PC-9 (cell line): ENCODE measurements around the gene CDC42EP3. TPM values are rescaled to one million over a fixed set of nuclear protein-coding genes. Genes with fewer than 3 reads are reported as not detected.

Source experiments
- BruUV-seq: library from RNA; stranded (reverse); fragments of 400-500 nt; replicated peaks from 2 replicates; lab custom pipeline; 2021; lab: Mats Ljungman, UMichigan
- CTCF ChIA-PET: fragments of 300-600 bp; sonication (Branson Sonifier 250); formaldehyde crosslinking; loops from one replicate; lab custom pipeline; 2022; ENCODE audit warnings: antibody characterized with exemption; lab: Charles Lee
- POLR2A ChIA-PET: fragments of 300-600 bp; sonication (Branson Sonifier 250); formaldehyde crosslinking; loops from one replicate; lab custom pipeline; 2022; ENCODE audit warnings: antibody characterized with exemption; ENCODE audit not compliant: unreplicated experiment; lab: Charles Lee
- DNase-seq, 2 experiments: peaks; one replicate each; pipeline versions ENCODE4 v3.0.0 to v3.0.0-alpha.2; 2015 to 2022; ENCODE audit warnings: mixed read lengths in 1 of 2
- H2AFZ ChIP-seq: fragments of 200-600 bp; sonication (generic); 2 replicates; pipeline ENCODE4 v1.8.1; 2017; ENCODE audit warnings: antibody characterized with exemption
- H3F3A ChIP-seq: fragments of 200-600 bp; sonication (generic); 2 replicates; pipeline ENCODE4 v1.8.1; 2017; ENCODE audit warnings: antibody characterized with exemption, mild to moderate bottlenecking, low read depth; ENCODE audit not compliant: insufficient read depth
- H3K27ac ChIP-seq: fragments of 200-600 bp; sonication (generic); 2 replicates; pipeline ENCODE4 v1.6.1; 2016; ENCODE audit warnings: mixed run types
- H3K27me3 ChIP-seq: fragments of 200-600 bp; sonication (generic); 2 replicates; pipeline ENCODE4 v1.6.1; 2016; ENCODE audit warnings: low read depth, mixed run types; ENCODE audit not compliant: insufficient read depth
- H3K36me3 ChIP-seq: fragments of 200-600 bp; sonication (generic); 2 replicates; pipeline ENCODE4 v1.6.1; 2016; ENCODE audit warnings: low read depth, mixed run types
- H3K4me1 ChIP-seq: fragments of 200-600 bp; sonication (generic); replicated peaks from 2 replicates; pipeline ENCODE4 v1.6.1; 2016; ENCODE audit warnings: mixed run types; ENCODE audit not compliant: insufficient read depth
- H3K4me2 ChIP-seq: fragments of 200-600 bp; sonication (generic); 2 replicates; pipeline ENCODE4 v1.6.1; 2017; ENCODE audit warnings: mixed run types
- H3K4me3 ChIP-seq: fragments of 200-600 bp; sonication (generic); 2 replicates; pipeline ENCODE4 v1.6.1; 2016; ENCODE audit warnings: mixed run types
- H3K79me2 ChIP-seq: fragments of 200-600 bp; sonication (generic); 2 replicates; pipeline ENCODE4 v1.6.1; 2017; ENCODE audit warnings: low read depth, mixed run types
- H3K9me2 ChIP-seq: fragments of 200-600 bp; sonication (generic); 2 replicates; pipeline ENCODE4 v1.8.1; 2017; ENCODE audit warnings: mild to moderate bottlenecking; ENCODE audit not compliant: insufficient read depth
- H3K9me3 ChIP-seq: fragments of 200-600 bp; sonication (generic); 2 replicates; pipeline ENCODE4 v1.8.1; 2016; ENCODE audit warnings: low read depth; ENCODE audit not compliant: insufficient read depth
- H4K20me1 ChIP-seq: fragments of 200-600 bp; sonication (generic); 2 replicates; pipeline ENCODE4 v1.8.1; 2017; ENCODE audit not compliant: insufficient read depth
- EZH2 ChIP-seq: fragments of 200-600 bp; sonication (generic); IDR thresholded peaks from 2 replicates; pipeline ENCODE4 v1.8.0; 2017; ENCODE audit warnings: antibody characterized with exemption, low read depth
- intact Hi-C: fragments of 100-400 bp; cut with micrococcal nuclease; formaldehyde crosslinking; loops from one replicate; pipeline ENCODE4 v1.10.0; 2022; ENCODE audit not compliant: unreplicated experiment
- total RNA-seq: library from RNA; stranded (reverse); gene quantifications from 2 replicates; pipeline ENCODE4 v1.2.3, GENCODE V29; 2021
- TF ChIP-seq, protein P1 (sequence below): fragments of 200-600 bp; sonication (generic); conservative IDR thresholded peaks from 2 replicates; pipeline ENCODE4 v1.6.1; 2017; ENCODE audit warnings: mixed run types, antibody characterized with exemption, mild to moderate bottlenecking, moderate library complexity

CDC42EP3 gene
- total RNA-seq, 1 experiment from 2014 or later: 54.1 TPM

- H3K27ac ChIP-seq: no peak overlapping the region
- no peak overlapping the region for H2AFZ ChIP-seq
- H3K36me3 ChIP-seq: no peaks in the 10 kb centered on the region
- H3K9me2 ChIP-seq: no peaks in the 10 kb centered on the region
- no peaks in the 10 kb centered on the region for H3K79me2 ChIP-seq
- H3F3A ChIP-seq: no peaks in the 10 kb centered on the region
- no TSS peak for BruUV-seq
- POLR2A ChIA-PET: no interaction called here
- H3K4me2 ChIP-seq: no peak overlapping the region
- H3K4me3 ChIP-seq: no peak overlapping the region
- no peak for DNase-seq
- no peaks in the 10 kb centered on the region for H3K9me3 ChIP-seq
- intact Hi-C loops: no loop called here
- no peaks in the 10 kb centered on the region for H4K20me1 ChIP-seq
- TF ChIP-seq, protein P1, sequence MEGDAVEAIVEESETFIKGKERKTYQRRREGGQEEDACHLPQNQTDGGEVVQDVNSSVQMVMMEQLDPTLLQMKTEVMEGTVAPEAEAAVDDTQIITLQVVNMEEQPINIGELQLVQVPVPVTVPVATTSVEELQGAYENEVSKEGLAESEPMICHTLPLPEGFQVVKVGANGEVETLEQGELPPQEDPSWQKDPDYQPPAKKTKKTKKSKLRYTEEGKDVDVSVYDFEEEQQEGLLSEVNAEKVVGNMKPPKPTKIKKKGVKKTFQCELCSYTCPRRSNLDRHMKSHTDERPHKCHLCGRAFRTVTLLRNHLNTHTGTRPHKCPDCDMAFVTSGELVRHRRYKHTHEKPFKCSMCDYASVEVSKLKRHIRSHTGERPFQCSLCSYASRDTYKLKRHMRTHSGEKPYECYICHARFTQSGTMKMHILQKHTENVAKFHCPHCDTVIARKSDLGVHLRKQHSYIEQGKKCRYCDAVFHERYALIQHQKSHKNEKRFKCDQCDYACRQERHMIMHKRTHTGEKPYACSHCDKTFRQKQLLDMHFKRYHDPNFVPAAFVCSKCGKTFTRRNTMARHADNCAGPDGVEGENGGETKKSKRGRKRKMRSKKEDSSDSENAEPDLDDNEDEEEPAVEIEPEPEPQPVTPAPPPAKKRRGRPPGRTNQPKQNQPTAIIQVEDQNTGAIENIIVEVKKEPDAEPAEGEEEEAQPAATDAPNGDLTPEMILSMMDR: no peak
- no peak for TF ChIP-seq EZH2
- H3K4me1 ChIP-seq: no peaks in the 10 kb centered on the region
- CTCF ChIA-PET: no interaction called here
- no peaks in the 10 kb centered on the region for H3K27me3 ChIP-seq
Observed at GRCh38 chr2:37617119-37617892, 54.1 kb downstream of the CDC42EP3 start.

DNA sequence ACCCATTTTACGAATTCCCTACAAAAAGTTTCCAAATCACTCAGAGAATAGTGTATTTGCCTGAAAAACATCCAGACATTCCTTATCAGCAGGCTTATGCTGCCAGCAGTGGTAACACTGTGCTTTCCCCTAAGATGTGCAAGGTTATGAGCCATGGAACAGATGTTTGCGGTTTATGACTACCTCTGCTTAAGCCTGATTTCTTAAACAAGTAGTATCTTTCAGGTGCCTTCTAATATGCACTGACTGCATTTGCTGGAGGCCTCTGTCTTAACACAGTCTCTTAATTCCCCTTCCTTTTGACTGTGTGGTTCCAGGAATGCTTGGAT is 54.8 kb downstream of the CDC42EP3 start:
- Histone ChIP-seq H3K27me3 (no peaks in the 10 kb centered on the region), H3K36me3 (no peaks in the 10 kb centered on the region), H2AFZ (no peak overlapping the region), H3K27ac (no peak overlapping the region), H3K4me3 (no peak overlapping the region), H3F3A (no peaks in the 10 kb centered on the region), H3K4me1 (no peaks in the 10 kb centered on the region), H3K9me2 (no peaks in the 10 kb centered on the region), H3K79me2 (no peaks in the 10 kb centered on the region), H3K4me2 (no peak overlapping the region), H4K20me1 (no peaks in the 10 kb centered on the region), H3K9me3 (no peaks in the 10 kb centered on the region)
- POLR2A ChIA-PET: no interaction called here
- DNase-seq: no peak
- intact Hi-C loops: no loop called here
- CTCF ChIA-PET: no interaction called here
- BruUV-seq: no TSS peak
- no peak for TF ChIP-seq EZH2
- TF ChIP-seq, protein P1: no peak

DNA sequence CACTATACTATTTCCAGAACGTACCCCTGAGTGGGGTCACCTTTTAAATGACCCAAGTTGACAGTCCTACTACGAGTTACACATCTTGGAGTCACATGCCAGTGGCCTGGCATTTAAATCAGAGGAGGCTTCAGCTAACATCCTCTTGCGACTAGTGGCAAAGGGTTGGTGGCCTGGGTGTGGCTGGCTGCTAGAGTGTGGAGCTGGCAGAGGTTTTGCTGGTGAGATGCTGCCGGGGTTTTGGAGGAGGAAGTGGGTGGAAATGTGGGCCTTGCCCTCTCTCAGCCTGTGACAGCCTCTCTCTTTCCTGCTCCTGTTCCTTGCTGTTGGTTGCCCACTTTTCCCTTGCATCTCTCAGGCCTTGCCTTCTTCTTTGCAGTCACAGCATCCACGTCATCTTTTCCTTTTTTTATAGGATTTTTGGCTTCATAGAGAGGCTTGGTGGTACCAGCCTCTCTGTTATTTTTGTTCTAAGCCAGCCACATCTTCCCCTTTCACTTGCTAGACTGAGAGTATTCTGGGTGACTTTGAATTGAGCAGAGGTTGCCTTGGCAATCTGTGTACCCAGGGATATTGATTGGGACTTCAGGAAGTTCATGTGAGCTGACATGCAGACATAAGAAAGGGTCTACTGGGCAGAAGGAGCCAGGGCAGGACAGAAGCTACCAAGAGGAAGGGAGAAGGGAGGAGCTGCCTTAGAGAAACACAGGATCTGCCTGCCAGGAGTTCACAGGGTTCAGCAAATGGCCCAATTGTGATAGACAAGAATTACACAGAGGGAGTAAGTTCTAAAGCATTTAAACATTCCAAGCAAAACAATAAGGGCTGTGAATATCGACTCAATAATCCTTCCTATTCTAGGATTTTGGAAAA is 55.4 kb downstream of the CDC42EP3 start:
- ChIA-PET CTCF (no interaction called here), POLR2A (no interaction called here)
- no peaks in the 10 kb centered on the region for H3K27me3 ChIP-seq
- H3K9me2 ChIP-seq: no peaks in the 10 kb centered on the region
- intact Hi-C loops: no loop called here
- no peaks in the 10 kb centered on the region for H3K79me2 ChIP-seq
- no peaks in the 10 kb centered on the region for H3K4me1 ChIP-seq
- TF ChIP-seq, protein P1: no peak
- no peak for TF ChIP-seq EZH2
- no peaks in the 10 kb centered on the region for H4K20me1 ChIP-seq
- no peak overlapping the region for H2AFZ ChIP-seq
- no peak overlapping the region for H3K27ac ChIP-seq
- no peaks in the 10 kb centered on the region for H3K36me3 ChIP-seq
- H3F3A ChIP-seq: no peaks in the 10 kb centered on the region
- H3K9me3 ChIP-seq: no peaks in the 10 kb centered on the region
- no TSS peak for BruUV-seq
- DNase-seq: no peak
- no peak overlapping the region for H3K4me3 ChIP-seq
- no peak overlapping the region for H3K4me2 ChIP-seq
